GM18508 (cell line): ENCODE results near the gene AKAP6.

Experiments used
- ATAC-seq: cut with Tn5 transposase; IDR thresholded peaks from one replicate; pipeline ENCODE4 v1.9.1; 2021; ENCODE audit warnings: moderate number of reproducible peaks; ENCODE audit not compliant: insufficient read depth, unreplicated experiment

Gene AKAP6

DNA sequence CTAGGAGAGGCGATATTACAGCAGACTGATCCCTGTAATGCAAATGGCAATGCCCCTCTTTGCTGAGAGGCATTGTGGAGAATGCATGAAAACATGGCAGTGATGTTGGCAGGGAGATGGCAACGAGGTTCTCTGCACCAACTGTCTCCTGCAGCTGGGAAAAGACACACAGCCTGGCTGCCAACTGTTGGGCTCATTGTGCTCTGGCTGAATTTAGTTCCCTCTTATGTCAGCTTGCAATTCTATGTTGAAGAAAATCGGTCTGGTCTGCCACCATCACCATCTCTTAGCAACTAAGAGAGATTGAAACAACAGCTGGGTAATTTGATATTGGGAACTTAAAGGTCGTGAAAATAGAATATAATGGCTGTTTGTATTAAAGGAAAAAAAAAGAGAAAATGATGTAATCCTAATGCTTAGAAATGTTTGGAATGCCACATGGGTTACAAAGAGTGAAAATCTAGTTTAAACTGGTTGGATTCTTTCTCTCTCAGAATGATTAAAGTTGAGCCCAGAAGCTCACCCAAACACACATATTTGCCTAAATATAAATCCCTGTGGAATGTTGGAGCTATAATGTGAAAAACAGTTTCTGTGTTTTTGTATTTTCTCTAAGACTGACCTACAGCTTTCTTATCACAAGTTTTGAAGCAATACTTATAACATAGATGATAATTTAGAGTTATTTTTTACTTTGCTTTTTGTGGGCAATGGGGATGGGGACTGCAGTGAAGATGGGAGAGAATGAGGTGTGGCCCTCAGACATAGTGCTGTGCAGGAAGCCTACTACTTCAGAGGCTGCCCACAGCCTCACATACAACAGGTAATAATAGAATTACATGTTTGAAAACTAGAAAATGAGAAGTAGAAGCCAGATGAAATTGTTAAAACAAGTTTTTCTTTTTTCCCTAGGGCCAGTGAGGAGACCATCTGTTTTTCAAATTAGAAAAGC lies 143.7 kb downstream of the AKAP6 start:
- ATAC-seq = no peak

DNA sequence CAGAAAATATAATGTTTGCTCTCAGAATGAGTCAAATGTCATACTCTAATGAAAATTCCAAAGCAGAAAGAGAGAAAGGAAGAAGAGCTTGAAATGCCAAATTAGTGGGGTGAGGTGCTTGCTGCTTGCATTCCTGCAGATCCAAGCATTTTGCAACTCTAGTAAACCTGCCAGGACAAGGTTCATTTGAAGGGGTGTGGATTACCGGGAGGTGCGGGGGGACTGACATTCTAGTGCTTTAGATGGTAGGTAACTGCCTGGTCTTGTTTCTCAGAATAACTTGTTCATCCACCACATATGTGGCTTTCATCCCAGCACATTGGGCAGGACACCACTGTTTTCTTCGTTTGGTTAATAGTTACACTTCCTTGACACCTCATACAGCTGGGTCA lies 144.4 kb downstream of the AKAP6 start:
- no peak for ATAC-seq

DNA sequence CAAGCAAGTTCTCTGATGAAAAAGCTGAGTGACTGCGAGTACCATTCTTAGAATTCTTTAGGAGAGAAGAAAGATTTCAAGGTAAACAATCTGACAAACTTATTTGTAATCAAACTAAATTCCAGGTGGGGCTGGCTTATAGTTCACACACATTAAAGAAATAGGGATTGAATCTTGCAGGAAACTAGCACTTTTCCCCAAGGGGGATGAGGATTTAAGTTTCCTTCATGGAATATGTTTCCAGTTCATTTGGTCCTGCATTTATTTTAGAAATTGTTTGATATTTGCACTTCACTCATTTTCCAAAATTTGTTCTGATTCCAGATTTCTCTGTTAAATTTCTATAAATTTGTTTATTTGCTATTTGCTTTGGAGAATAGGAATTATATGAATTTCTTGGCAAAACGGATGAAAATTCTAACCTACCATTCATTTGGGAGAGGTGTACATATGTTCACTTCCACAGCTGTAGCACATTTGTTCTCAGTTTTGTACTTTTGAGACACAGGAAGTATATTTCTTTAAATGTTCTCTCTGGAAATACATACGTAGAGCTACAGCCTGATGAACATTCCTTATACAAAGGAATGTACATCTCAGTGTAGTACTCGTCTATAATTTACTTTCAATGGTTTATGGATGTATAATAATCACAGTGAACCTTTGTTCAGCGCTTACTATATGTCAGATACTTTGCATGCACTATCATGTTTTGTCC lies 145.5 kb downstream of the AKAP6 start:
- ATAC-seq = no peak

DNA sequence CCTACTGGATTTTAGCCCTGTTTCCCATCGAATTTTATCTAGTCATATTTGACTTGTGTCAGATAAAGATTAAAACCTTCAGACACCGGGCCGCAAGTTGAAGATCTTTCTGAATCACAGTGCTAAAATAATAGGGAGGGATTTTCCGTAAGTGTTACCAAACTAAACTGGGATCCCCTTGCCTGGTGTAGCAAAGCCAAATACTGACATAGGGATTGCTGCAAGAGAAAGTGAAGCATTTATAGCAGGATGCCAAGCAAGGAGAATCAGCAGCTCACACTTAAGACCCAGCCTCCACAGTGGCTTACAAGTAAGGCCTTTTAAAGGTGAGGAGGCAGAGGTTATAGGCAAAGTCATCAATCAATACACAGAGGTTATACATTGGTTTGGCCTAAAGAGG lies 147.4 kb downstream of the AKAP6 start:
- no peak for ATAC-seq

DNA sequence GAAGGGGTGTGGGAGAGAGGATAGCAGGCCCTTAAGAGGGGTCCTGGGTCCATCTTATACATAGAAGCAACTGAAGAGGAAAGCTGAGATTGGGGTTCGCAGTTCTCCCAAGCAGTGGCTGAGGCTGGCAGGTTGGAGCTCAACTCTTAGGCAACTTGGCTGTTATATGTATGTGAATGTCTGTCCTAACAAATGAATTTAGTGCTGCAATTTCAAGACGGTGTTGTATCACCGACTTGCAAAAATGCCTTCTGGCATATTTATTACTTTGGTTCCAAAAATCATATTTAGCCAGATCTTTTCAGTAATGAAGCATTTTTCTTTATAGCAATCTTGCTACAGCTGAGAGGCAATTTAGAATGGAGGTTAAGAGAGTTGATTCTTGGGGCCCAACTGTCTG lies 148.3 kb downstream of the AKAP6 start:
- ATAC-seq = no peak

DNA sequence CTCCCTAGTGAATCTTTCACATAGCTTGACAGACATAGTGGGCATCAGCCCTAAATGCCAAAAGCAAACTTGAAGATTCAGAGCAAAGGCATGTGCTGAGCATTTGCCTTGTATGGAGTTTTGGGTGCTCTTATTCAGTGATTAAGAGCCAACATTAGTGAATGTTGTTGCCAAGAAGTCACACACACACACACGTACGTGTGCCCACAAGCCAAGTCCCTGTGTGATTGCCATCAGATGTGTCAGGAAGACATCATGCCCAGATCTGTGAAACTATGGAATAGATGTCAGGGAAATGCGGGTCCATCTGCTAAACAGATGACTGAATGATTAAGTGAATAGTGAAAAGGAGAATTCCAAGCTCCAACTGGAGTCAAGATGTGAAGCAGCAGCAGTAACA lies 149.0 kb downstream of the AKAP6 start:
- no peak for ATAC-seq

DNA sequence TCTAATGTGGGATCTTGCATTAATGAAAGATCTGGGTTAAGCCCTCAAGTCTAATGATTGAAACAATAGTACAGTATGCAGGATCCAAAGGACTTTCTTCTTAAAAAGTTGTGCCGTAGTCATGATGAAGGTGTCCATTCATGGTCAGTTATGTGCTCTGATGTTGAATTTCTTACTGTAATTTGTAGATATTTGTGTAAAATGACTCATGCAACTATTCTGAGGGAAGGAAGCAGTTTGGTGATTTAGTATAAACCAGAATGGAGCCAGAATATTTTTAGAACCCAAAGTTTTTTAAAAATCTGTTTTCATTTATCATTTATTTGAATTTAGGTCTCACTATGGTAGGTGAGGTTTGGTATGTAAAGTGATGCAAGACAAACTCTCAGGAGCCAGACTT lies 151.2 kb downstream of the AKAP6 start:
- ATAC-seq = no peak

DNA sequence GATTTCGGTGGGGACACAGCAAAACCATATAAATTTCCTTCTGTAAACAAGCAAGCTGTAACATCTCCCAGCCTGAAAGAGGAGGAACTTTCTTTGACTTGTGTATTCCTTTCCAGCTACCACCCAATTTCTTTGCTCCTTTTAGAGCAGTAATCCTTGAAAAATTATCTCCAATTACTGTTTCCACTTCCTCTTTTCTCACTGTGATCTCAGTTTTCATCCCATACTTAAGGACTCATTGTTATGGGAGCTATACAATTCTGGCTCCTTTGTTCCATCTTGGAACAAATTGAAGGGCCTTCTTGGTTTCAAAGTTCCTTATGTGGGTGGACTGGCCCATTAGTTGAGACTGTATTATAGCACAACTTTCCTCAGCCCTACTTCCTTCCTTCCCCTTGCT lies 152.6 kb downstream of the AKAP6 start:
- no peak for ATAC-seq

DNA sequence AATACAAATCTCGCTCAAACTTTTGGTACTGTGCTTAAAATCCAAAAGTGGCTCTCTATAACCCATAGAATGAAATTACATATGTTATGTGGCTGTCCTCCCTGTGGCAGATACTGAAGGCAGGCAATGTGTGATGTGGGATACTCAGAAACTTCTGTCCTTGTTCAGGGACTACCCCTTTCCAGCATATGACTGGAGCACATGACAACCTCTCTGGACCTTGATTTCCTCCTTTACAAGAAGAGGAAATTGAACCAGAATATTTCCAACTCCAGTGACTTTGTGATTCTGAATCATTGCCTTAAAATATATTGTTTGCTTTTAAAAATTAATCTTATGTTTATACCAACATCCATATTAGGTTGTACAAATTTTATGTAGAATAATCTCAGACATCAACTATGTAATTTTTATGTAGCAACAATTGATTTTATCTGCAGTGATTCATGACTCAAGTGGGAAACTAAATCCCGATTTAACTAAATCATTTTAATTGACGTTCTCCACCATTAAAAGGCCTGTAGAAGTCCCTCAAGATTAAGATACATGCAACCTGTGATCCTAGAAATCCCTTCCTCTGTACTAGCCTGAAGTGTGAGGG lies 162.4 kb downstream of the AKAP6 start:
- ATAC-seq = no peak

DNA sequence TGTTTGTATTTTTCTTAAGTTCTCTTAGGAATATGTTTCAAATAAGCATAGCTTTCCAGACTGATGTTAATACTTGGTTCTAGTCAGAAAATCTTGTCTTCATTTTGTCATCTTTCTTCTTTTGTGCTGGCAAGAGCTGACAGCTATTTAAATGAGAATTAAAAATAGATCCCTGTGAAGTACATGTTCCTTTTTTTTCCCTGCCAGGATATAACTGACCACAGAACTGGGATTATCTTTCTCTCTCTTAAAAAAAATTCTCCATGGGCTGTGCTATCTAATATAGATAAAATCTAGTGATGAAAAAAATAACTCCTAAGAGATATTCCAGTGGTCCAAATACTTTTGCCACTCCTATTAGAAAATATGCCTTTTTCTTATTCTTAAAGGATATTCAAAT lies 163.4 kb downstream of the AKAP6 start:
- no peak for ATAC-seq

DNA sequence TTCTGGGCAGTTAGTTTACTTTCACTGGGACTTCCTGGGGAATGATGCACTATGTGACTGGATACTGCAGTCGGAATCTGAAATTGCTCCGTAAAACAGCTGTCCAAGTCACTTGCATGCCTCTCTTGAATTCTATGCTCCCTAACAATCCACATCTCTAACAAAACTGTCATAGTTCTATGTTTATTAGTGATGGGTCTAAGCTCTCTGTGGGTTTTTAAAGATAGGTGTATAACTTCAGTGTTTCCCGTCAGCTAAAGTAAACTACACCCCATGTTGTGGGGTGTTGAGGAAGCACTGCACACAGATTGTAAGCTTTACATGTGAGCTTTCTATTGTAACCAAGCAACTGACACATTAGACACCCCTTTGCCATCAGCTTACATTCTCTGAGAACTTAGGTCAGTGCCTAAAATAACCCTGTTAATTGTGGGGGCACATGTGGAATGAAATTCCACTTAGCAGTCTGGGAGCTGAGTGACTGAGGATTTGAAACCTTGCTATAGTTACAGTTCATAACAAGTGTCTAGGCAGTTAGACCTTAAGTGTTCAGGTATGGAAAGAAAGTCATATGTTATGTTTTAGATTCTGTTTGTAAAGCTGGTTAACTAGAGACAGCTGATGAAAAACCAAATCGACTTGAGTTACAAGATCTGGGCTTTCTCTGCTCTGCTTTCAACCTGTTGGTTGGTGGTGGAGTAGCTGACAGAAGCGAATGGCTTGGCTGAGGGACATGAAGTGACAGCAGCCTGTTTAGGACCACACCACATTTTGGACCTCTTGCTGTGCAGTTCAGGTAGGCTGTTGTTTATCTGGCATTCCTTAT lies 165.7 kb downstream of the AKAP6 start:
- no peak for ATAC-seq

DNA sequence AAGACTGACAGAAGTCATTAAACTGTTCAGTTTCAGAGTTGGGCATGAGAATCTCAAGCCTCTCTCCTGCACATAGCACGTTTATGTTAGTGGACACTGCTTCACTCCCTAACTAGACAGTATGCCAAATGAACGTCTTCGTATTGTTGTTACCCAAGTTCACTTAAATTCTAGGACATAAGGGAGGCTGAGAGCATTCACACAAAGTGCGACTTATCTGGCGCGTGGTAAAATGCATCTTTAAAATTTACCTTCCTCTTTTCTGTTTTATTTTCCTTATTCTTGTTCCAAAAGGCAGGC lies 166.3 kb downstream of the AKAP6 start:
- ATAC-seq = no peak

DNA sequence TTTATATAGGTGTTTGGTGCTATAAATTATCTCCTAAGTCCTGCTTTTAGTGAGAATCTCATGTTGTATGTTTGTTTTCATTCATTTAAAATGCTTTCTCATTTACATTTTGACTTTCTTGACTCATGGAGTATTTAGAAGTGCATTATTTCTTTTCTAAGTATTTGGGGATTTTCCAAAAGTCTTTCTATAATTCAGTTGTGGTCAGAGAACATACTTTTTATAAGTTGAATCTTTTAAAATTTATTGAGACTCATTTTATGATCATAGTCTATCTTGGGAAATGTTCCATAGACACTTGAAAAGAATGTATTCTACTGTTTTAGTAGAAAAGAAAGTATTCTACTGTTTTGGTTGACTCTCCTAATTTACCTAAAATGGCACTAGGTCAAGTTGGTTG lies 168.2 kb downstream of the AKAP6 start:
- no peak for ATAC-seq

DNA sequence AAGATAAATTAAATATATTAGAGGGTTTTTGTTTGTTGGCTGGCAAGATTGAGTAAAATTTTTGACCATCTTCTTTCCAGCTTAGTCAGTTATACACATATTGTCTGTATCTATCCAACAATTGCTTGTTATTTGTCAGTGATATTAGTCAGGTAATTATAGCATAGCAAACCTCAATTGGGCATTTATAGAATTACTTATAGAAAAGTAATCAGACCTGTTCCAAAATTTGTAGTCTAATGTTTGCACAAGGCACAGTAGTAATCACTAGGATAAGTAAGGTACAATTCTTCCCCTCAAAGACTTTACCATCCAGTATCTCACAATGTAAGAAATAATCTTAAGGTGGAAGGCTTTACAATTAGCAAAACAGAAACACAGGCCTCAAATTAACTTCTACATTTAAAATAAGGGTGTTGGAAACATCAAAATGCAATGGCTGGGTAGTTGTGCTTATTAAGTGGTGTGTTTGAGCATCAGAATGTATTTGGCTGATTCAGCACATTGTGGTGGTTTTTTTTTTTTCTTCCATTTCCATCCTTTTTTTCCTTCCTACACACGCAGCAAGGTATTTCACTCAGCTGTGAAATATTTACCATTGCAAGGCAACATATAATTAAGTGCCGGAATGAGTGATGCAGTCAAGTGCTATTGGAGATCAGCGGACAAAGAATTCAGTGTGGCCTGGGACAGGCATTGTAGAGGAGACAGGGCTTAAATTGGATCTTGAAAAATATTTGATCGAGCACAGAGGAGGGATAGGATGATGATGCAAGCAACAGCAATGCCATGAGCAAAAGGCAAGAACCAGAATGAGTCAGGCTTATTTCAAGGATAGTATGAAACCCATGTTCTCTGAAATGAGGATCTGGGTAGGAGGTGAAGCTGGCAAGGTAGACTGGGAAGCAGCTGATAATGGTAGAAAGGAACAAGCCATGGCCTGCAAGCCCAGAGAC lies 178.2 kb downstream of the AKAP6 start:
- ATAC-seq = no peak

DNA sequence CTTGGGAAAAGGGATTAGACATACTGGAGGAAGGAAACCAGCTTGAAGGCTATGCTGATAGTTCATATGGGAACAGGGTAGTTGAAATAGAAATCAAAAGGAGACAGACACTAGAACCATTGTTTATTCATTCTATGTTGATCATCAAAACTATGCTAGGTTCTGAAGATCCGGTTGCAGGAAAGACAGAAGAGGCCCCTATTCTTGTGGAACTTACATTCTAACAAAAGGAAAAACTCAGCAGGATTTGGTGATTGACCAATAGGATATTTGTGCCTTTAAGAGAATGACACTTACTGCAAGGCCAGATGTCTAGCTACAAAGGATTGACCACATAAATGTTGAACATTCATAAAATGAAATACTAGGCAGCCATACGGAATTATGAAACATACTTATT lies 179.2 kb downstream of the AKAP6 start:
- no peak for ATAC-seq

DNA sequence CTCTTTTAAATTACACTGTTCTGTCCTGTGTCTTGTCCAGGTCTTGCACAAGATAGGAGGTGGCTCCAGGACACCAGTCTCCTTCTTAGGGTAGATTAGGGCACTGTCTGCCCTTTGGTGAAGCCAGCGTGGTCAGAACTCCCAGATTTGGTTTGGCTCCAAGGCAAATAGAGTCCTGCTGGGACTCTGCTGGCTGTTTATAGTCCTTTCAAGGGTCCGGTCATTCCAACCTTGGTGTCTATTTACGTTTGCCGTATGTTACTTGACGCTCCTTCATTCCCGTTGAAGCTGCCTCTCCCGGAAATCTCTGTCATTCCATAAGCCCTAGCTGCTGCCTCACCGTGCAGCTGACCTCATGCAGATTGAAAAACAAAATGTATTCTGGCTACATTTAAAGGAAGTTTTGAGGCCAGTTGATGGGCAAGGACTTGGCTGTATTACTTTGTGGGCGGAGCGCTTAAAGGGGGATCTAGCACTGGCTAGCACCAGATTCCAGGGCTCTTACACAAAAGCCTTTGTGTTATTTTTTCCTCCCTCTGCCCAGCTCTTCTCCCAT lies 180.6 kb downstream of the AKAP6 start:
- ATAC-seq = no peak

DNA sequence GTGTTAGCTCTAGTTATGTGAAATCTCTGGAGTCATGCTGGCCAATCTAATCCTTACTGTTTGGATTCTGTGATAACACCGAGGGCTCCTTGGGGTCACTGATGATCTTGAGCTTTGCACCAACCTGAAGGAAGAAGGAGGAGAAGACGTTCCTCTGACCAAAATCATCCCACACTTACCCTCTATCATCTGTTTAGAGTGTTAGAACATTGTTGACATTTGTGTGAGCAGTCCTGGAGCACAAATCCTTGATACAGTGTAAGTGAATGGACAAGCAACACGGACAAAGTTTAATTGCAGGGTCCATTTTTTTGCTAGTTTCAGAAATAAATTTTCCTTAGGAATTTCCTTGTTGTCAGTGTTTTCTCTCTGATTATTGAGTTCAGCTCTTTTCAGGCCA lies 181.7 kb downstream of the AKAP6 start:
- ATAC-seq = no peak

DNA sequence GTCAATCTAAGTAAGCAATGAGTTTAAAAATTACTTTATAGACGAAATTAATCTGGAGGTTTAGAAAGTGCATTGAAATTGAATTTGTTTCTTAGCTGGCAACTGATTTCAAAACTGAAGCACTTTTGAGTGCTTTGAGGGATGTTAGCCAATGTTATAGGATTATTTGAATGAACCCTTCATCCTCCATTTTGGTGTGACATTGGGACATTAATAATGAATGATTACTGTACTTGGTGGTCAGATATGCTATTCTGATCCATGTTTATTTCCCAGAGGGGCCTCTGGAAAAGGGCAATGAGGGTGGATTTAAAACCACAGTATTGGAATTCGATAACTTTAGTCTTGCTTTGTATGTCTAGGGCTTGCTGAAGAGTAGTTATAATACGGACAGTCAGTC lies 183.2 kb downstream of the AKAP6 start:
- ATAC-seq = no peak

DNA sequence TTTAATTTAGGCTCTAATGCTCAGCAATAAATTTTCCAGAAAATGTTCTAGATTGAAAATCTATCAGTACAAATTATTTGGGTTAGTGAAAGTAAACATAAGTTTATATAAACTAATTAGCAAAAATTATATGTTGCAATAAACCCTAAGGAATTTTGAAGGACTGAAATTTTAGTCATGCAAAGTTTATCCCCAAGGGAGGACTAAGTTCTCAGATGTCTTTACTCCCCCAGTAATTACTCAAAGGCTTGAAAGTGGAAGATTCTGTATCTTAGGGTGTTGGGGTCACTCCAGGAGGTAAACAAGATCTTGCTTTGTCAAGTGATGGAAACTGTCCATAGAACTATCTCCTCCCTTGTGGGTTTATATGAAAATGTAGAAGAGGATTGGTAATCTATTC lies 183.7 kb downstream of the AKAP6 start:
- ATAC-seq = no peak
